GM13977 (cell line): ENCODE data around the gene EIF5B.
A peak's percentile ranks its signal among the peaks of the same experiment; 100 is the strongest.

Experiments
- DNase-seq: peaks from one replicate; pipeline ENCODE4 v3.0.0; 2012; ENCODE audit warnings: low spot score
- CTCF ChIP-seq: IDR thresholded peaks from 2 replicates; pipeline ENCODE4 v1.5.1; 2012; ENCODE audit warnings: mild to moderate bottlenecking, control low read depth; ENCODE audit not compliant: insufficient read depth; ENCODE audit errors: extremely low read depth, missing control alignments
- in situ Hi-C: fragments of 300-500 bp; cut with MboI; formaldehyde crosslinking; loops from one replicate; pipeline ENCODE4 v1.12.0; 2022; ENCODE audit warnings: low sequenced_read_pairs, low pct_unique_long_range_greater_than_20kb, mixed read lengths, inconsistent platforms; ENCODE audit not compliant: unreplicated experiment

EIF5B gene

GRCh38 chr2:99399063-99399462, 61.9 kb downstream of the EIF5B start:
- DNase-seq, result no peak
- in situ Hi-C loops, result no loop called here
- TF ChIP-seq CTCF, result no peak

- DNase-seq, result no peak
- in situ Hi-C loops, result no loop called here
- TF ChIP-seq CTCF, result no peak
These were observed 62.6 kb downstream of the EIF5B start for GRCh38 chr2:99399795-99400194.

GRCh38 chr2:99401841-99402240, 64.7 kb downstream of the EIF5B start:
- in situ Hi-C loops, result no loop called here
- no peak for TF ChIP-seq CTCF

GRCh38 chr2:99403084-99403483, 65.9 kb downstream of the EIF5B start:
- no peak for DNase-seq
- no peak for TF ChIP-seq CTCF
- in situ Hi-C loops, result no loop called here

More at GRCh38 chr2:99401841-99402240, 64.7 kb downstream of the EIF5B start:
- no peak for DNase-seq

- DNase-seq, result no peak
These were observed 66.3 kb downstream of the EIF5B start for GRCh38 chr2:99403524-99403923.

GRCh38 chr2:99404039-99404796, 67.0 kb downstream of the EIF5B start:
- no peak for DNase-seq
- in situ Hi-C loops, result no loop called here
- no peak for TF ChIP-seq CTCF

More at GRCh38 chr2:99403524-99403923, 66.3 kb downstream of the EIF5B start:
- peak; percentile 13 for TF ChIP-seq CTCF
- in situ Hi-C loops, result no loop called here
